HG03159 (cell line): ENCODE measurements around the gene PHACTR1.

ENCODE experiments used
- ATAC-seq: cut with Tn5 transposase; IDR thresholded peaks from one replicate; pipeline ENCODE4 v1.9.1; 2021; ENCODE audit warnings: mild to moderate bottlenecking, moderate library complexity; ENCODE audit not compliant: unreplicated experiment

Gene PHACTR1

GRCh38 chr6:13296536-13296997, 580.0 kb downstream of the PHACTR1 start:
- no peak for ATAC-seq

- ATAC-seq = no peak
Observed at GRCh38 chr6:13297391-13297790, 580.8 kb downstream of the PHACTR1 start.

GRCh38 chr6:13298446-13298845, 581.9 kb downstream of the PHACTR1 start:
- ATAC-seq = no peak

- ATAC-seq = no peak
Observed at GRCh38 chr6:13299403-13299821, 582.8 kb downstream of the PHACTR1 start.

GRCh38 chr6:13299918-13300317, 583.4 kb downstream of the PHACTR1 start:
- ATAC-seq = no peak

- ATAC-seq = no peak
Observed at GRCh38 chr6:13300643-13301590, 584.4 kb downstream of the PHACTR1 start.

GRCh38 chr6:13302291-13302690, 585.7 kb downstream of the PHACTR1 start:
- no peak for ATAC-seq

GRCh38 chr6:13302751-13303667, 586.4 kb downstream of the PHACTR1 start:
- ATAC-seq = peak; percentile 63

GRCh38 chr6:13303668-13304017, 587.1 kb downstream of the PHACTR1 start:
- peak; percentile 53 for ATAC-seq

GRCh38 chr6:13304101-13304500, 587.5 kb downstream of the PHACTR1 start:
- no peak for ATAC-seq

GRCh38 chr6:13304580-13305260, 588.2 kb downstream of the PHACTR1 start:
- ATAC-seq = no peak

GRCh38 chr6:13305288-13305687, 588.7 kb downstream of the PHACTR1 start:
- ATAC-seq = no peak

- ATAC-seq = no peak
Observed at GRCh38 chr6:13305791-13306190, 589.2 kb downstream of the PHACTR1 start.

- ATAC-seq = no peak
Observed at GRCh38 chr6:13307508-13307995, 591.0 kb downstream of the PHACTR1 start.

- no peak for ATAC-seq
Observed at GRCh38 chr6:13308332-13308731, 591.8 kb downstream of the PHACTR1 start.

- no peak for ATAC-seq
Observed at GRCh38 chr6:13311155-13311554, 594.6 kb downstream of the PHACTR1 start.

- ATAC-seq = no peak
Observed at GRCh38 chr6:13314806-13315205, 598.2 kb downstream of the PHACTR1 start.

GRCh38 chr6:13315896-13316295, 599.3 kb downstream of the PHACTR1 start:
- ATAC-seq = no peak

GRCh38 chr6:13318821-13319220, 602.3 kb downstream of the PHACTR1 start:
- ATAC-seq = no peak

GRCh38 chr6:13319891-13320564, 603.5 kb downstream of the PHACTR1 start:
- ATAC-seq = no peak
